HepG2 (cell line): Measurements from ENCODE around the gene PTPRH. TPM values are rescaled to one million over a fixed set of nuclear protein-coding genes. Genes with fewer than 3 reads are reported as not detected.

Experiments used
- ARID5B ChIP-seq: IDR thresholded peaks from 2 replicates; pipeline ENCODE4 v1.4.0; 2020; ENCODE audit warnings: mild to moderate bottlenecking, missing genetic modification reagents
- ATAD3A ChIP-seq: sonication (generic); formaldehyde crosslinking; IDR thresholded peaks from 2 replicates; pipeline ENCODE4 v1.4.0; 2020; ENCODE audit warnings: missing genetic modification reagents
- GATAD2A ChIP-seq: IDR thresholded peaks from 2 replicates; pipeline ENCODE4 v1.6.1; 2016
- HES4 ChIP-seq: sonication (generic); formaldehyde crosslinking; IDR thresholded peaks from 2 replicates; pipeline ENCODE4 v1.9.0; 2021; ENCODE audit warnings: mild to moderate bottlenecking, missing genetic modification reagents, borderline replicate concordance
- HNF4A ChIP-seq: sonication (generic); formaldehyde crosslinking; IDR thresholded peaks from 2 replicates; pipeline ENCODE4 v1.4.0; 2020; ENCODE audit warnings: missing genetic modification reagents
- POLR2G ChIP-seq: fragments of 200-400 bp; formaldehyde crosslinking; IDR thresholded peaks from 2 replicates; pipeline ENCODE4 v1.6.1; 2018; ENCODE audit warnings: mild to moderate bottlenecking, low read depth, low read length, moderate library complexity
- SALL1 ChIP-seq: sonication (generic); formaldehyde crosslinking; IDR thresholded peaks from 2 replicates; pipeline ENCODE4 v1.8.0; 2022; ENCODE audit warnings: mild to moderate bottlenecking, missing genetic modification reagents
- SPEN ChIP-seq: sonication (generic); formaldehyde crosslinking; IDR thresholded peaks from 2 replicates; pipeline ENCODE4 v1.5.1; 2020; ENCODE audit warnings: low read depth, mild to moderate bottlenecking, missing genetic modification reagents
- TCF7 ChIP-seq: sonication (generic); IDR thresholded peaks from 2 replicates; pipeline ENCODE4 v1.6.1; 2016; ENCODE audit warnings: antibody characterized with exemption, low read depth
- ZNF549 ChIP-seq: sonication (generic); formaldehyde crosslinking; IDR thresholded peaks from 2 replicates; pipeline ENCODE4 v1.5.0; 2020; ENCODE audit warnings: missing genetic modification reagents
- ZNF879 ChIP-seq: sonication (generic); formaldehyde crosslinking; IDR thresholded peaks from 2 replicates; pipeline ENCODE4 v1.8.1; 2023; ENCODE audit warnings: missing genetic modification reagents
- ZXDC ChIP-seq: sonication (generic); formaldehyde crosslinking; IDR thresholded peaks from 2 replicates; pipeline ENCODE4 v1.5.0; 2020; ENCODE audit warnings: mild to moderate bottlenecking, missing genetic modification reagents
- polyA plus RNA-seq, 8 experiments: library from polyadenylated mRNA; depleted of rRNA in 3 of 8; stranded (reverse) in 7 of 8; unstranded in 1 of 8; fragments of >200 nt; fragmentation: Illumina TruSeq in 4 of 8; extraction: Trizol in 4 of 8; gene quantifications; 2 replicates each; pipeline versions ENCODE4 v1.2.1 to v1.2.3, GENCODE V29; 2011 to 2016; ENCODE audit warnings: low read depth in 4 of 8, missing spikeins in 1 of 8, mixed read lengths in 1 of 8; ENCODE audit not compliant: insufficient read depth in 1 of 8
- total RNA-seq, 5 experiments: library from RNA; depleted of rRNA; stranded (reverse); fragments of >200 nt; fragmentation: Illumina TruSeq; extraction: Trizol; gene quantifications; 2 replicates each; pipeline ENCODE4 v1.2.3, GENCODE V29; 2016; ENCODE audit warnings: low read depth in 1 of 5
- TF ChIP-seq, protein P1 (sequence below): sonication (generic); formaldehyde crosslinking; IDR thresholded peaks from 2 replicates; pipeline ENCODE4 v1.4.0; 2020; ENCODE audit warnings: missing genetic modification reagents, low read depth, mild to moderate bottlenecking, borderline replicate concordance
- TF ChIP-seq, protein P2 (sequence below): IDR thresholded peaks from 2 replicates; pipeline ENCODE4 v1.6.1; 2016
- TF ChIP-seq, protein P3 (sequence below): IDR thresholded peaks from 2 replicates; pipeline ENCODE4 v1.6.1; 2016; ENCODE audit warnings: missing compliant biosample characterization, missing genetic modification reagents, borderline replicate concordance
- TF ChIP-seq, protein P4 (sequence below): sonication (generic); formaldehyde crosslinking; IDR thresholded peaks from 2 replicates; pipeline ENCODE4 v1.4.0; 2020; ENCODE audit warnings: missing genetic modification reagents

PTPRH gene
- total and polyA plus RNA-seq, 2 of the 13 experiments (the other 11 are each of a cell fraction or from before 2014, with no cell fraction given) = 14.7 to 125 TPM

GRCh38 chr19:55256562-55257460 lies 47.5 kb upstream of the PTPRH start (continued):
- TF ChIP-seq, protein P1, sequence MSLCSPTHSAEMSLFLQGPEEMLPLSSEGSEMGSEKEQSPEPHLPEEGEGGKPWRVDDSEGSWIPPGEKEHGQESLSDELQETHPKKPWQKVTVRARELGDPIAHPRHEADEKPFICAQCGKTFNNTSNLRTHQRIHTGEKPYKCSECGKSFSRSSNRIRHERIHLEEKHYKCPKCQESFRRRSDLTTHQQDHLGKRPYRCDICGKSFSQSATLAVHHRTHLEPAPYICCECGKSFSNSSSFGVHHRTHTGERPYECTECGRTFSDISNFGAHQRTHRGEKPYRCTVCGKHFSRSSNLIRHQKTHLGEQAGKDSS (CRISPR knock-in tag) = peak; percentile 59; the same call in 1 of the 2 replicates
- TF ChIP-seq SALL1 (CRISPR knock-in tag) = peak; percentile 77
- TF ChIP-seq GATAD2A = peak; percentile 40; the same call in 1 of the 2 replicates
- TF ChIP-seq TCF7 = peak; percentile 37; the same call in 1 of the 2 replicates
- TF ChIP-seq ZNF549 = no peak
- peak; percentile 74 for TF ChIP-seq ARID5B (CRISPR knock-in tag)
- 0 out of 2 replicates have a peak, but pooled peaks have one; percentile 10 for TF ChIP-seq POLR2G
- TF ChIP-seq, protein P2, sequence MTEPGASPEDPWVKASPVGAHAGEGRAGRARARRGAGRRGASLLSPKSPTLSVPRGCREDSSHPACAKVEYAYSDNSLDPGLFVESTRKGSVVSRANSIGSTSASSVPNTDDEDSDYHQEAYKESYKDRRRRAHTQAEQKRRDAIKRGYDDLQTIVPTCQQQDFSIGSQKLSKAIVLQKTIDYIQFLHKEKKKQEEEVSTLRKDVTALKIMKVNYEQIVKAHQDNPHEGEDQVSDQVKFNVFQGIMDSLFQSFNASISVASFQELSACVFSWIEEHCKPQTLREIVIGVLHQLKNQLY (CRISPR knock-in tag) = peak; percentile 78
- TF ChIP-seq HES4 (CRISPR knock-in tag) = no peak
- peak; percentile 86 for TF ChIP-seq HNF4A
- TF ChIP-seq ZXDC (CRISPR knock-in tag) = peak; percentile 36; the same call in 1 of the 2 replicates
- TF ChIP-seq, protein P3, sequence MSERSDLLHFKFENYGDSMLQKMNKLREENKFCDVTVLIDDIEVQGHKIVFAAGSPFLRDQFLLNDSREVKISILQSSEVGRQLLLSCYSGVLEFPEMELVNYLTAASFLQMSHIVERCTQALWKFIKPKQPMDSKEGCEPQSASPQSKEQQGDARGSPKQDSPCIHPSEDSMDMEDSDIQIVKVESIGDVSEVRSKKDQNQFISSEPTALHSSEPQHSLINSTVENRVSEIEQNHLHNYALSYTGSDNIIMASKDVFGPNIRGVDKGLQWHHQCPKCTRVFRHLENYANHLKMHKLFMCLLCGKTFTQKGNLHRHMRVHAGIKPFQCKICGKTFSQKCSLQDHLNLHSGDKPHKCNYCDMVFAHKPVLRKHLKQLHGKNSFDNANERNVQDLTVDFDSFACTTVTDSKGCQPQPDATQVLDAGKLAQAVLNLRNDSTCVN (CRISPR knock-in tag) = peak; percentile 15; the same call in 1 of the 2 replicates
- no peak for TF ChIP-seq ATAD3A (CRISPR knock-in tag)
- TF ChIP-seq, protein P4, sequence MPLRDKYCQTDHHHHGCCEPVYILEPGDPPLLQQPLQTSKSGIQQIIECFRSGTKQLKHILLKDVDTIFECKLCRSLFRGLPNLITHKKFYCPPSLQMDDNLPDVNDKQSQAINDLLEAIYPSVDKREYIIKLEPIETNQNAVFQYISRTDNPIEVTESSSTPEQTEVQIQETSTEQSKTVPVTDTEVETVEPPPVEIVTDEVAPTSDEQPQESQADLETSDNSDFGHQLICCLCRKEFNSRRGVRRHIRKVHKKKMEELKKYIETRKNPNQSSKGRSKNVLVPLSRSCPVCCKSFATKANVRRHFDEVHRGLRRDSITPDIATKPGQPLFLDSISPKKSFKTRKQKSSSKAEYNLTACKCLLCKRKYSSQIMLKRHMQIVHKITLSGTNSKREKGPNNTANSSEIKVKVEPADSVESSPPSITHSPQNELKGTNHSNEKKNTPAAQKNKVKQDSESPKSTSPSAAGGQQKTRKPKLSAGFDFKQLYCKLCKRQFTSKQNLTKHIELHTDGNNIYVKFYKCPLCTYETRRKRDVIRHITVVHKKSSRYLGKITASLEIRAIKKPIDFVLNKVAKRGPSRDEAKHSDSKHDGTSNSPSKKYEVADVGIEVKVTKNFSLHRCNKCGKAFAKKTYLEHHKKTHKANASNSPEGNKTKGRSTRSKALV = no peak
- 0 out of 2 replicates have a peak, but pooled peaks have one; percentile 70 for TF ChIP-seq SPEN
- TF ChIP-seq ZNF879 (CRISPR knock-in tag) = no peak
